ENCODE results near the gene ATRX.

DNA sequence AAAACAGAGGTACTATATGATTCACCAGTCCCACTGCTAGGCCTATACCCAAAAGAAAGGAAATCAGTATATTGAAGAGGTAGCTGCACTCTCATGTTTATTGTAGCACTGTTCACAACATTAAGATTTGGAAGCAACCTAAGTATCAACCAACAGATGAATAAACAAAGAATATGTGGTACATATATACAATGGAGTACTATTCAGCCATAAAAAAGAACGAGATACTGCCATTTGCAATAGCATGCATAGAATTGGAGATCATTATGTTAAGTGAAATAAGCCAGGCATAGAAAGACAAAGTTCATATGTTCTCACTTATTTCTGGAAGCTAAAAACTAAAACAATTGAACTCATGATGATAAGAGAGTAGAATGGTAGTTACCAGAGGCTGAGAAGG is 266.3 kb downstream of the ATRX start:
- TF ChIP-seq, protein P1, sequence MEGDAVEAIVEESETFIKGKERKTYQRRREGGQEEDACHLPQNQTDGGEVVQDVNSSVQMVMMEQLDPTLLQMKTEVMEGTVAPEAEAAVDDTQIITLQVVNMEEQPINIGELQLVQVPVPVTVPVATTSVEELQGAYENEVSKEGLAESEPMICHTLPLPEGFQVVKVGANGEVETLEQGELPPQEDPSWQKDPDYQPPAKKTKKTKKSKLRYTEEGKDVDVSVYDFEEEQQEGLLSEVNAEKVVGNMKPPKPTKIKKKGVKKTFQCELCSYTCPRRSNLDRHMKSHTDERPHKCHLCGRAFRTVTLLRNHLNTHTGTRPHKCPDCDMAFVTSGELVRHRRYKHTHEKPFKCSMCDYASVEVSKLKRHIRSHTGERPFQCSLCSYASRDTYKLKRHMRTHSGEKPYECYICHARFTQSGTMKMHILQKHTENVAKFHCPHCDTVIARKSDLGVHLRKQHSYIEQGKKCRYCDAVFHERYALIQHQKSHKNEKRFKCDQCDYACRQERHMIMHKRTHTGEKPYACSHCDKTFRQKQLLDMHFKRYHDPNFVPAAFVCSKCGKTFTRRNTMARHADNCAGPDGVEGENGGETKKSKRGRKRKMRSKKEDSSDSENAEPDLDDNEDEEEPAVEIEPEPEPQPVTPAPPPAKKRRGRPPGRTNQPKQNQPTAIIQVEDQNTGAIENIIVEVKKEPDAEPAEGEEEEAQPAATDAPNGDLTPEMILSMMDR (IDR thresholded peaks at IDR 0.05) = no peak
- TF ChIP-seq POLR2A (IDR thresholded peaks at IDR 0.05) = no peak

All from adrenal gland (tissue), 5 donors.